Ovary (tissue), 3 donors: ENCODE data around the gene CCDC157.

Source experiments
- POLR2A ChIP-seq: fragments of 450-650 bp; IDR thresholded peaks from one replicate; pipeline ENCODE4 v1.6.1; 2017; ENCODE audit warnings: antibody characterized with exemption, mild to moderate bottlenecking, moderate library complexity
- TF ChIP-seq, protein P1 (sequence below), 3 donors: fragments of 450-650 bp in 2 of 3; fragments of 200-600 bp in 1 of 3; IDR thresholded peaks; one replicate each; pipeline versions ENCODE4 v1.5.1 to v1.8.0; 2016 to 2022; ENCODE audit warnings: antibody characterized with exemption in 3 of 3, mild to moderate bottlenecking in 1 of 3
- donor health status: DM: no; HTN: no; CAD: no.

DNA sequence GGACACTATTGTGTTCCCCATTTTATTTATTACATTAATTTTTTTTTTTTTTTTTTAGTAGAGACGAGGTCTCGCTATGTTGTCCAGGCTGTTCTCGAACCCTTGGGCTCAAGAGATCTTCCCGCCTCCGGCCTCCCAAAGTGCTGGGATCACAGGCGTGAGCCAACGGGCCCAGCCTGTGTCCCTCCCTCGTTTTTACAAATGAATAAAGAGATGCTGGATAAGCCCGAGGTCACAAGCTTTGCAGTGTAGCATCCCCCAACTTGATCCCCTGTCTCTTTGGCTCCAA, 68.5 kb downstream of the CCDC157 start:
- TF ChIP-seq, protein P1, sequence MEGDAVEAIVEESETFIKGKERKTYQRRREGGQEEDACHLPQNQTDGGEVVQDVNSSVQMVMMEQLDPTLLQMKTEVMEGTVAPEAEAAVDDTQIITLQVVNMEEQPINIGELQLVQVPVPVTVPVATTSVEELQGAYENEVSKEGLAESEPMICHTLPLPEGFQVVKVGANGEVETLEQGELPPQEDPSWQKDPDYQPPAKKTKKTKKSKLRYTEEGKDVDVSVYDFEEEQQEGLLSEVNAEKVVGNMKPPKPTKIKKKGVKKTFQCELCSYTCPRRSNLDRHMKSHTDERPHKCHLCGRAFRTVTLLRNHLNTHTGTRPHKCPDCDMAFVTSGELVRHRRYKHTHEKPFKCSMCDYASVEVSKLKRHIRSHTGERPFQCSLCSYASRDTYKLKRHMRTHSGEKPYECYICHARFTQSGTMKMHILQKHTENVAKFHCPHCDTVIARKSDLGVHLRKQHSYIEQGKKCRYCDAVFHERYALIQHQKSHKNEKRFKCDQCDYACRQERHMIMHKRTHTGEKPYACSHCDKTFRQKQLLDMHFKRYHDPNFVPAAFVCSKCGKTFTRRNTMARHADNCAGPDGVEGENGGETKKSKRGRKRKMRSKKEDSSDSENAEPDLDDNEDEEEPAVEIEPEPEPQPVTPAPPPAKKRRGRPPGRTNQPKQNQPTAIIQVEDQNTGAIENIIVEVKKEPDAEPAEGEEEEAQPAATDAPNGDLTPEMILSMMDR (IDR thresholded peaks at IDR 0.05): no peak
- no peak for TF ChIP-seq POLR2A
